GM19397 (cell line): ENCODE measurements around the gene TMEM51.

ENCODE experiments used
- ATAC-seq: cut with Tn5 transposase; IDR thresholded peaks from one replicate; pipeline ENCODE4 v1.9.1; 2021; ENCODE audit warnings: mild to moderate bottlenecking, moderate library complexity; ENCODE audit not compliant: unreplicated experiment

Gene TMEM51

DNA sequence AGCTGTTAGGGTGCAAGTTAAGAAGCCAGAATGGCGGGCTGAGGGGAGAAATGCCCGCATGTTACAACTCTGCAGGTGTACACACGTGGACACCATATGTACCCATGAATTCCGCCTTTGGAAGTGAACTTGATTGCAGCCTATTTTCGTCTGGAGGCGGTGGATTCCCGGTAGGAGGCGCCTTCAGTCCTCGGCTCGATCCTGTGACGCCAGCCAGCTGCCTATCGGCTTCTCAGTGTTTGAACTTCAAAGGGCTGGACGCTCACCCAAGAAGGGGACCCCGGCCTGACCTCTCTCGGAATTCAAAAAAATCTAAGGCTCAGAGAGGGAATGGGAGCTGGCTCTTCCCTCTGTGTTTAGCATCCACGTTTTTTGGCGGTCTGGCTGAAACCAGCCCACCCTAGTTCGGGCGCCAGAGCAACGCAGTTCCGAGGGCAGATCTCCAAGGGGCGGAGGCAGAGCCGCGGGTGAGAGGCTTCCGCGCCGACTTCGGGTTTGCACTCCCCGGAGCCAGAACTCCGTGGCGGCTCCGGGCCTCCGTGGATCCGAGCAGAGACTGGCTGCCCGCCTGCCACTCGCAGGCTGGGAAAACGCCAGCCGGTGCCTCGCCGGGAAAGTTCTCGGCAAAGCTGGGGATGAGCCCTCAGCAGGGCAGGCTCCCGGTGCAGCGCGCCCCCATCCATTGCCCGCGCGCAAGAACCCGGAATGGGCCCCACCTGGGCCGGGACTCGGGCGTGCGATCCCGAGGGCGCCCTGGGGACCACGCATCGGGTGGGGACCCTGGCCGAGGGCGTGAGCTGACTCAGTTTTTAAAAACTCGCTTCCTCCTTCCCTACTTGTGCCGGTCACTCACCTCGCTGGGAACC is 996 bp upstream of the TMEM51 start:
- no peak for ATAC-seq

GRCh38 chr1:15153842-15154479 is 414 bp downstream of the TMEM51 start:
- no peak for ATAC-seq

GRCh38 chr1:15154480-15155036 is 1.0 kb downstream of the TMEM51 start:
- ATAC-seq = no peak

- ATAC-seq = no peak
Measured at GRCh38 chr1:15155191-15155590, 1.6 kb downstream of the TMEM51 start.

GRCh38 chr1:15155888-15156741 is 2.6 kb downstream of the TMEM51 start:
- no peak for ATAC-seq

DNA sequence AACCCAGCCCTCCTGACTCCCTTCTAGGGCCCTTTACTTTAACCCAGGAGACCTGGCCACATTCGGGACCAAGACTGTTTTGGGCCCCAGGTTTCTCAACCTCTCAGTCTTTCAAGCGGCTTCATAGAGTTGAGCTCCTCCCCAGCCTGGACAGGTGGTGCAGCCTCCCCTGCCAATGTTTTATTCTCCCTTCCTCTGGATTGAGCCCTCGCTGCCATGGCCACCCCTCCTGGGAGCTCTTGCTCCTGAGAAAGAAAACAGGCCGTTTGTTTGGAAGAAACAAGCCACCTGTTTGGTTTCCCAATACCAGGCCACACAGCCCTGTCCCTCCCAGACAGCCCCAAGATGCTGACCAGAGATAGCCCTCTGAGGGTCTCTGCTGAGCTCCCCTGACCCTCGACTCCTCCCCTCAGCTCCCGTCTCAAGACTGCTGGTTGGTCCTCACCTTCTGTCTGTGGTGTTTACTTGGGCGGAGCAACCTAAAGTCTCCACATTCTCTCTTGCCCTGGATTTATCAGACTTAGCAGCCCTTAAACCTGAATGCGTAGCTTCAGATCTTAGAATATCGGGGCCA is 3.3 kb downstream of the TMEM51 start:
- ATAC-seq = no peak

DNA sequence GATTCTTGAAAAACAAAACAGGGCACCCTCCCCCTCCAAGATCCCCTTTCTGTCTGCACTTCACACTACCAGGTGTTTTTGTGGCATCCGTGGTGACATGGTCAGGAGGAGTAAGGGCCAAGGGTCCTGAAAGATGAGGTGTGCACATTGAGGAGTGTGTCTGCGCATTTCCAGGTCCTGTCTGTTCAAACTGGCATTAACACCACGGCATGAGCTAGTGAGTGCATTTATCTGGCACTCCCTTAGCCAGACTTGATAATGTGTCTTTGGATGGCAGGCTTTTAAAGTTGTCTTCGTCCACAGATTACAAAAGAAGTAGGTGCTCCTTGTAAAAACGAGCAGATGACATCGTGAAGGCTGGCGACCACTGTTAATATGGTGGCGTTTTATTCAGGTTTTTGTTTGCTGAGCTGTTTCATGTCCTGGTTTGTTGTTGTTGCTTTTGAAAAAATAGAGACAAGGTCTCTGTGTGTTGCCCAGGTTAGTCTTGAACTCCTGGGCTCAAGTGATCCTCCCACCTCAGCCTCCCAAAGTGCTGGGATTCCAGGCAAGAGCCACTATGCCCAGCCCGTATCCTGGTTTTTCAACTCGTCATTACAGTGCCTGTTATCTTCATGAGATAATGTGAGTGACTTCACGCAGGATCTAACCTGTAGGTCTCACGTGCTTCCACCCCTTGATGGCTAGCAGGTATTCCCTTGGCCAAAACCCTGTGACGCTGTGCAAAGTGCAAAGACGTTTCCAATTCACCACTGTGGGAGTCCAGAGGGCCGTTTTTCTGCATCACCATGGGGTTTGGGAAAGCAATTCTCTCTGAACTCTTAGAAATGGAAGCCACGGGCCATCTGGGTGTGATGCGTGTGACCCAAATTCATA is 4.2 kb downstream of the TMEM51 start:
- no peak for ATAC-seq

DNA sequence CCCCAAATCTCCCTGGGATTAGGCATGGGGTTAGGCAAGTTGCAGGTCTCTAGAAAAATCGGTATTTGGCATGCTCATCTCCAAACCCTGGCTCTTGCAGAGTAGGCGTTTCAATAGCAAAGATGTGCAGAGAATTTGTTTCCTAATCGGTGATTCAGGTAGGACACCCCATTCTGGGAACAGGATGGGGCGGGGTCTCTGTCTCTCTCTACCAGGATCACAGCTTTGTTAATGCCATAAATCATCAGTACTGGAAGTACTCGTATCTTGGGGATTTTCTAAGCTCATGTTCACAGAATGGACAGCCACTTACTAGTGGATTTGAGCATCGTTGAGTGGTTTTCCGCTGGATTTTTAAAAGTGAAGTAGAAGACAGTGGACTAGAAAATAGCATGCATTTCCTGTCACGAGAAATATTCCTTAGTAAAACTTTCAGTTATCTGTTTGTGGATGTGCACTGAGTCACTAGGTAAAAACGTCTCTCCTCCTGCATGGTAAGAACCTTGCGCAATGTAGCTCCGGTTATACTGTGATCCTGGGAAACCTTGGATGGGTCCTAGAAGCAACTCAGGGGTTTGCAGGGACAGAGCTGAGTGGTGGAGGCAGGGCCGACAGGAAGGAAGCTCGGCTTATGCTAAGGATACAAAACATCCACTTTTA is 5.1 kb downstream of the TMEM51 start:
- ATAC-seq = no peak

DNA sequence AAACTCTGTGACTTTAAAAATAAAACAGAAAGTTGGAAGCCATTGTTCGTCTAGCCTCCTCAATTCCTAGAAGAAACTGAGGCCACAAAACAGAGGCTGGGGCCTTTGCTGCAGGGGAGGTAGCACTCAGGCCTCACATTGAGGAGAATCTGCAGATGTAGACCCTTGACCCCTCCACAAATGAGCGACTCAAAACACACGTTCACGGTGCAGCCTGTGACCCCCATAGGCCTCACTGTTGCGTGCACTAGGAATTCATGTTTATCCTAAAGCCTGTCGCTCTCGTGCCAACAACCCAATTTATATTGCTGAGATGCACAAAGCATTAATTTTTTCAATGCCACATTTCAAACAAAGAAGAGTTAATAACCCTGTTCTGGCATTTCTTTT is 5.6 kb downstream of the TMEM51 start:
- ATAC-seq = no peak

GRCh38 chr1:15160626-15161025 is 7.1 kb downstream of the TMEM51 start:
- no peak for ATAC-seq

- ATAC-seq = no peak
Measured at GRCh38 chr1:15167386-15167785, 13.8 kb downstream of the TMEM51 start.

GRCh38 chr1:15168479-15168878 is 14.9 kb downstream of the TMEM51 start:
- no peak for ATAC-seq

- no peak for ATAC-seq
Measured at GRCh38 chr1:15170071-15170470, 16.5 kb downstream of the TMEM51 start.

DNA sequence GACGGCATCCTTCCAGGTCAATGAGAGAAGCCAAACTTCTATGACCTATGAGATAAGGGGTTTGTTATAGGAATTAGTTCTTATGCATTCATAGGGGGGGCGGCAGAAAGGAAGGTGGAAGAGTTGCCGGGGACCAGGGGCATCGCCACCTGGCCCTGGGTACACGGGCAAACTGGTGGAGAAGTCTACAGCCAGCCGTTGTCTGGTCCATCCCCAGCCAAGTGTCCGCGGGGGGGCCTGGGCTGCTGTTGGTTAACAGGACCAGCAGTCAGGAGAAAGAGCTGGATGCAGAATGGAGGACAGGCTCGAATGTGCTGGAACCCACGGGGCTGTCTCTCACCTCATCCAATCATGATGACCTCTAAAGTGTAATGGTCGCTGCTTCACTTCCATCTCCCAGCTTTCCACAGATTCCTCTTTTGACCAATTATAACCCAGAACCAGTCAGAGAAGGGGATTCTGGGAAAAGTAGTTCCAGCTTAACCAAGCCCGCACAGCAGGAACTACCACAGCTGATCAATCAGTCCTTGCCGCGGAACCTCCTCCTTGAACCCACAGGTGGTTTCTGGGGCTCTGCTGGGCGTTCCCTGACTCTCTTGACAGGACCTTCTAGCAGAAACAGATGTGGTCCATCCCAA is 17.8 kb downstream of the TMEM51 start:
- no peak for ATAC-seq

- no peak for ATAC-seq
Measured at GRCh38 chr1:15172405-15173259, 19.1 kb downstream of the TMEM51 start.

- no peak for ATAC-seq
Measured at GRCh38 chr1:15173863-15174614, 20.5 kb downstream of the TMEM51 start.

- ATAC-seq = no peak
Measured at GRCh38 chr1:15174615-15174983, 21.1 kb downstream of the TMEM51 start.
